Tibial nerve (tissue), 3 donors: Measurements from ENCODE around the gene NOC4L.

Source experiments
- CTCF ChIP-seq, 5 experiments: fragments of 200-600 bp in 3 of 5; fragments of 450-650 bp in 2 of 5; sonication (generic) in 3 of 5; IDR thresholded peaks; one replicate each; pipeline ENCODE4 v1.5.1; 2016 to 2019; ENCODE audit warnings: antibody characterized with exemption in 5 of 5, mild to moderate bottlenecking in 3 of 5, moderate library complexity in 2 of 5
- POLR2A ChIP-seq, 2 donors: fragments of 450-650 bp; IDR thresholded peaks; one replicate each; pipeline ENCODE4 v1.6.1; 2017; ENCODE audit warnings: antibody characterized with exemption in 2 of 2, mild to moderate bottlenecking in 2 of 2, moderate library complexity in 2 of 2

GRCh38 chr12:132201391-132202120 is 57.3 kb downstream of the NOC4L start:
- no peak for TF ChIP-seq CTCF (IDR thresholded peaks at IDR 0.05)
- no peak for TF ChIP-seq POLR2A (IDR thresholded peaks at IDR 0.05)
